A673 (cell line): Measurements from ENCODE around the gene ALDH5A1. TPM values are rescaled to one million over a fixed set of nuclear protein-coding genes. Genes with fewer than 3 reads are reported as not detected.

Experiments used
- BruUV-seq: library from RNA; stranded (reverse); fragments of 400-500 nt; replicated peaks from 2 replicates; lab custom pipeline; 2021; lab: Mats Ljungman, UMichigan
- CTCF ChIA-PET: fragments of 300-600 bp; sonication (Branson Sonifier 250); formaldehyde crosslinking; loops from one replicate; lab custom pipeline; 2022; ENCODE audit warnings: antibody characterized with exemption; lab: Charles Lee
- POLR2A ChIA-PET: fragments of 300-600 bp; sonication (Branson Sonifier 250); formaldehyde crosslinking; loops from one replicate; lab custom pipeline; 2022; ENCODE audit warnings: antibody characterized with exemption; ENCODE audit not compliant: low non-redundant PET; lab: Charles Lee
- DNase-seq: peaks from one replicate; pipeline ENCODE4 v3.0.0-alpha.2; 2015; ENCODE audit warnings: low spot score
- H3K27ac ChIP-seq: fragments of 200-600 bp; sonication (generic); 2 replicates; pipeline ENCODE4 v1.5.1; 2016; ENCODE audit warnings: mixed run types, low read depth, mild to moderate bottlenecking, mixed read lengths, antibody characterized with exemption, low read length; ENCODE audit not compliant: poor library complexity, severe bottlenecking
- H3K27me3 ChIP-seq: fragments of 200-600 bp; sonication (generic); replicated peaks from 2 replicates; pipeline ENCODE4 v1.6.1; 2017; ENCODE audit warnings: mixed run types, low read depth, mild to moderate bottlenecking, mixed read lengths, antibody characterized with exemption, low read length; ENCODE audit not compliant: insufficient read depth, poor library complexity
- H3K36me3 ChIP-seq: fragments of 200-600 bp; sonication (generic); 2 replicates; pipeline ENCODE4 v1.6.1; 2016; ENCODE audit warnings: mixed run types, mild to moderate bottlenecking, mixed read lengths, antibody characterized with exemption, low read length; ENCODE audit not compliant: insufficient read depth, poor library complexity, severe bottlenecking
- H3K4me1 ChIP-seq: fragments of 200-600 bp; sonication (generic); 2 replicates; pipeline ENCODE4 v1.6.1; 2017; ENCODE audit warnings: mixed run types, mild to moderate bottlenecking, mixed read lengths, antibody characterized with exemption, low read length; ENCODE audit not compliant: insufficient read depth, poor library complexity, severe bottlenecking
- H3K4me3 ChIP-seq: fragments of 200-600 bp; sonication (generic); 2 replicates; pipeline ENCODE4 v1.5.1; 2016; ENCODE audit warnings: low read depth, mixed run types, mild to moderate bottlenecking, mixed read lengths, low read length; ENCODE audit not compliant: poor library complexity, severe bottlenecking
- H3K9me3 ChIP-seq: fragments of 200-600 bp; sonication (generic); 2 replicates; pipeline ENCODE4 v1.6.1; 2016; ENCODE audit warnings: mixed run types, low read depth, mild to moderate bottlenecking, mixed read lengths, antibody characterized with exemption, low read length; ENCODE audit not compliant: poor library complexity, severe bottlenecking
- CTCF ChIP-seq: fragments of 300-800, 200-600 bp; sonication (generic); conservative IDR thresholded peaks from 2 replicates; pipeline ENCODE4 v1.5.1; 2017; ENCODE audit warnings: low read depth, mild to moderate bottlenecking, antibody characterized with exemption, low read length, moderate library complexity, mixed read lengths
- EZH2 ChIP-seq: fragments of 200-600 bp; sonication (generic); IDR thresholded peaks from 2 replicates; pipeline ENCODE4 v1.6.1; 2017; ENCODE audit warnings: borderline replicate concordance, low read depth, mild to moderate bottlenecking, mixed read lengths, antibody characterized with exemption, low read length; ENCODE audit not compliant: poor library complexity, severe bottlenecking
- intact Hi-C: fragments of 100-400 bp; cut with micrococcal nuclease; formaldehyde crosslinking; loops from one replicate; pipeline ENCODE4 v1.10.0; 2022; ENCODE audit not compliant: unreplicated experiment
- total RNA-seq: library from RNA; stranded (reverse); gene quantifications from 2 replicates; pipeline ENCODE4 v1.2.3, GENCODE V29; 2021

The ALDH5A1 gene
- total RNA-seq, 1 experiment from 2014 or later: 4.1 TPM

- TF ChIP-seq CTCF (no peak), EZH2 (no peak)
- no peaks in the 10 kb centered on the region for H3K4me1 ChIP-seq
- POLR2A ChIA-PET: no interaction called here
- H3K27me3 ChIP-seq: no peaks in the 10 kb centered on the region
- intact Hi-C loops: no loop called here
- DNase-seq: no peak
- BruUV-seq: no TSS peak
- no peak overlapping the region for H3K4me3 ChIP-seq
- no peaks in the 10 kb centered on the region for H3K9me3 ChIP-seq
- CTCF ChIA-PET: no interaction called here
- no peaks in the 10 kb centered on the region for H3K36me3 ChIP-seq
- H3K27ac ChIP-seq: no peak overlapping the region
These were observed 59.7 kb downstream of the ALDH5A1 start for GRCh38 chr6:24554474-24554873.

GRCh38 chr6:24558516-24558915 is 63.7 kb downstream of the ALDH5A1 start:
- no peak for DNase-seq
- Histone ChIP-seq H3K4me1 (no peaks in the 10 kb centered on the region), H3K9me3 (no peaks in the 10 kb centered on the region), H3K27me3 (no peaks in the 10 kb centered on the region), H3K27ac (no peak overlapping the region), H3K4me3 (no peak overlapping the region), H3K36me3 (no peaks in the 10 kb centered on the region)
- CTCF ChIA-PET: no interaction called here
- intact Hi-C loops: no loop called here
- TF ChIP-seq EZH2: no peak
- TF ChIP-seq CTCF: no peak
- no TSS peak for BruUV-seq
- POLR2A ChIA-PET: no interaction called here

GRCh38 chr6:24564081-24564480 is 69.3 kb downstream of the ALDH5A1 start:
- no peaks in the 10 kb centered on the region for H3K27me3 ChIP-seq
- CTCF ChIA-PET: no interaction called here
- no peak for TF ChIP-seq EZH2
- no peak for TF ChIP-seq CTCF
- intact Hi-C loops: no loop called here
- H3K9me3 ChIP-seq: no peaks in the 10 kb centered on the region
- no peak overlapping the region for H3K27ac ChIP-seq
- no peaks in the 10 kb centered on the region for H3K36me3 ChIP-seq
- no TSS peak for BruUV-seq
- no peaks in the 10 kb centered on the region for H3K4me1 ChIP-seq
- no peak overlapping the region for H3K4me3 ChIP-seq
- DNase-seq: no peak
- POLR2A ChIA-PET: interaction anchor here (0.6 kb wide), 1 partner anchor 1086 kb away, joined by 3 read pairs; no protein-coding TSS in a partner anchor
